Smooth muscle cell (in vitro differentiated cells): ENCODE measurements around the gene ZBTB48. TPM values are rescaled to one million over a fixed set of nuclear protein-coding genes. Genes with fewer than 3 reads are reported as not detected.

Experiments
- DNase-seq: peaks from one replicate; lab custom pipeline; 2025; ENCODE audit not compliant: unreplicated experiment; lab: John Stamatoyannopoulos, UW
- H2AFZ ChIP-seq: fragments of 200-600 bp; sonication (generic); 2 replicates; pipeline ENCODE4 v1.6.0; 2016; ENCODE audit warnings: antibody characterized with exemption, low read depth, mild to moderate bottlenecking
- H3F3A ChIP-seq: fragments of 200-600 bp; sonication (generic); 2 replicates; pipeline ENCODE4 v1.6.0; 2017; ENCODE audit warnings: antibody characterized with exemption, low read depth
- H3K27ac ChIP-seq: fragments of 200-600 bp; sonication (generic); 2 replicates; pipeline ENCODE4 v1.5.1; 2016; ENCODE audit warnings: low read depth, mild to moderate bottlenecking
- H3K27me3 ChIP-seq: fragments of 200-600 bp; sonication (generic); 2 replicates; pipeline ENCODE4 v1.6.1; 2016; ENCODE audit warnings: low read depth, mild to moderate bottlenecking
- H3K36me3 ChIP-seq: fragments of 200-600 bp; sonication (generic); 2 replicates; pipeline ENCODE4 v1.5.1; 2016; ENCODE audit warnings: low read depth
- H3K4me1 ChIP-seq: fragments of 200-600 bp; sonication (generic); 2 replicates; pipeline ENCODE4 v1.5.1; 2016; ENCODE audit warnings: low read depth
- H3K4me2 ChIP-seq: fragments of 200-600 bp; sonication (generic); 2 replicates; pipeline ENCODE4 v1.6.0; 2016; ENCODE audit warnings: mild to moderate bottlenecking
- H3K4me3 ChIP-seq: fragments of 200-600 bp; sonication (generic); 2 replicates; pipeline ENCODE4 v1.5.1; 2016; ENCODE audit warnings: mild to moderate bottlenecking
- H3K79me2 ChIP-seq: fragments of 200-600 bp; sonication (generic); 2 replicates; pipeline ENCODE4 v1.6.0; 2016; ENCODE audit warnings: low read depth, mild to moderate bottlenecking
- H3K9ac ChIP-seq: fragments of 200-600 bp; sonication (generic); 2 replicates; pipeline ENCODE4 v1.6.0; 2016; ENCODE audit warnings: low read depth
- H3K9me3 ChIP-seq: fragments of 200-600 bp; sonication (generic); replicated peaks from 2 replicates; pipeline ENCODE4 v1.5.1; 2016; ENCODE audit warnings: low read depth
- H4K20me1 ChIP-seq: fragments of 200-600 bp; sonication (generic); 2 replicates; pipeline ENCODE4 v1.6.0; 2016; ENCODE audit warnings: low read depth
- CTCF ChIP-seq: fragments of 200-600 bp; sonication (generic); IDR thresholded peaks from 2 replicates; pipeline ENCODE4 v1.5.1; 2017; ENCODE audit warnings: borderline replicate concordance, mild to moderate bottlenecking, antibody characterized with exemption; ENCODE audit not compliant: insufficient read depth, poor library complexity, severe bottlenecking
- WGBS: methylation state at CpG from one replicate; pipeline ENCODE4 v1.1.7; 2016; ENCODE audit warnings: low lambda C conversion rate; 5-methylcytosine and 5-hydroxymethylcytosine counted together
- polyA plus RNA-seq: library from polyadenylated mRNA; unstranded; fragments of >200 nt; fragmentation: Nextera tagmentation; extraction: Ambion mirVana; gene quantifications from 2 replicates; pipeline ENCODE4 v1.2.1, GENCODE V29; 2016
- total RNA-seq: library from RNA; depleted of rRNA; stranded (reverse); fragments of >200 nt; gene quantifications from 2 replicates; pipeline ENCODE4 v1.2.3, GENCODE V29; 2014

ZBTB48 gene
- total and polyA plus RNA-seq, 2 experiments from 2014 or later, result 9.7 to 16.3 TPM

- peak within 1 kb of the TSS; percentile 91 for H3K9ac ChIP-seq
- TF ChIP-seq CTCF, result no peak
- peak within 1 kb of the TSS; percentile 91 for H3K27ac ChIP-seq
- under 1% methylated on average over 30 of the region's 84 CpGs for WGBS
- H2AFZ ChIP-seq, result peak within 1 kb of the TSS; percentile 92
- H3K27me3 ChIP-seq, result no peaks in the 10 kb centered on the region
- peak within 1 kb of the TSS; percentile 98 for H3K4me2 ChIP-seq
- peaks cover 62% of the 10 kb centered on the region for H3K79me2 ChIP-seq
- peak; percentile 99 for DNase-seq
- peaks cover 3% of the 10 kb centered on the region for H3K4me1 ChIP-seq
- peaks cover 3% of the 10 kb centered on the region for H3F3A ChIP-seq
- H3K9me3 ChIP-seq, result no peaks in the 10 kb centered on the region
- H3K4me3 ChIP-seq, result peak within 1 kb of the TSS; percentile 98
- peaks cover 34% of the 10 kb centered on the region for H4K20me1 ChIP-seq
- H3K36me3 ChIP-seq, result no peaks in the 10 kb centered on the region
These were observed 33.7 kb downstream of the ZBTB48 start, which contains the start of gene PHF13 for GRCh38 chr1:6613361-6614018. PHF13 (plus strand) TSS chr1:6613731; CDS start chr1:6614067, 336 bp downstream.

- peak overlapping the region; percentile 38 for H3K27ac ChIP-seq
- no peaks in the 10 kb centered on the region for H3K9me3 ChIP-seq
- no peaks in the 10 kb centered on the region for H3K36me3 ChIP-seq
- H3K4me2 ChIP-seq, result peak overlapping the region; percentile 92
- peaks cover 42% of the 10 kb centered on the region for H4K20me1 ChIP-seq
- no peaks in the 10 kb centered on the region for H3K27me3 ChIP-seq
- 0% methylated on average over 1 of the region's 117 CpGs for WGBS
- DNase-seq, result peak; percentile 65
- peaks cover 70% of the 10 kb centered on the region for H3K79me2 ChIP-seq
- H3F3A ChIP-seq, result peaks cover 3% of the 10 kb centered on the region
- peak overlapping the region; percentile 98 for H3K4me3 ChIP-seq
- peak overlapping the region; percentile 78 for H3K9ac ChIP-seq
- H2AFZ ChIP-seq, result peak overlapping the region; percentile 84
- H3K4me1 ChIP-seq, result peaks cover 3% of the 10 kb centered on the region
- TF ChIP-seq CTCF, result no peak
These were observed 34.5 kb downstream of the ZBTB48 start for GRCh38 chr1:6614019-6614928.

- Histone ChIP-seq H2AFZ (no peak overlapping the region), H3K9ac (peak overlapping the region; percentile 78), H3K4me1 (peaks cover 3% of the 10 kb centered on the region), H3K4me3 (peak overlapping the region; percentile 98), H3K27me3 (no peaks in the 10 kb centered on the region), H3K4me2 (peak overlapping the region; percentile 92), H3K27ac (peak overlapping the region; percentile 56), H3F3A (peaks cover 3% of the 10 kb centered on the region), H3K9me3 (no peaks in the 10 kb centered on the region), H4K20me1 (peaks cover 51% of the 10 kb centered on the region), H3K79me2 (peaks cover 79% of the 10 kb centered on the region), H3K36me3 (no peaks in the 10 kb centered on the region)
- DNase-seq, result no peak
- 1% methylated on average over 50 of the region's 82 CpGs for WGBS
- no peak for TF ChIP-seq CTCF
These were observed 35.4 kb downstream of the ZBTB48 start for GRCh38 chr1:6614929-6615785.
